NB4 (cell line): Measurements from ENCODE around the gene KRTAP10-7.
"Not testable (repeated sequence)": the region's sequence is repeated elsewhere in the genome, so short reads cannot be mapped to it uniquely, and the experiment has no call there.

Experiments
- CTCF ChIP-seq: IDR thresholded peaks from one replicate; pipeline ENCODE4 v1.5.1; 2012; ENCODE audit warnings: low read depth, low read length
- MAX ChIP-seq: IDR thresholded peaks from 2 replicates; pipeline ENCODE4 v1.6.1; 2011; ENCODE audit warnings: low read depth, low read length

- TF ChIP-seq CTCF, MAX: not testable (repeated sequence)
These were observed 9.2 kb upstream of the KRTAP10-7 start for GRCh38 chr21:44590897-44591800.
